GM21515 (cell line): ENCODE measurements around the gene PLEKHD1.
"Not testable (repeated sequence)": the region's sequence is repeated elsewhere in the genome, so short reads cannot be mapped to it uniquely, and the experiment has no call there.

ENCODE experiments used
- ATAC-seq: cut with Tn5 transposase; IDR thresholded peaks from one replicate; pipeline ENCODE4 v1.9.1; 2021; ENCODE audit not compliant: unreplicated experiment

PLEKHD1 gene

GRCh38 chr14:69480136-69480535 lies 4.4 kb upstream of the PLEKHD1 start:
- no peak for ATAC-seq

GRCh38 chr14:69481815-69482568 lies 2.5 kb upstream of the PLEKHD1 start:
- ATAC-seq, result peak; percentile 96

- no peak for ATAC-seq
Observed at GRCh38 chr14:69483765-69484443, 624 bp upstream of the PLEKHD1 start.

GRCh38 chr14:69485315-69485660 lies 760 bp downstream of the PLEKHD1 start:
- ATAC-seq, result no peak

GRCh38 chr14:69485701-69486100 lies 1.2 kb downstream of the PLEKHD1 start:
- ATAC-seq, result no peak

GRCh38 chr14:69487226-69487625 lies 2.7 kb downstream of the PLEKHD1 start:
- ATAC-seq, result no peak

- no peak for ATAC-seq
Observed at GRCh38 chr14:69487771-69488170, 3.2 kb downstream of the PLEKHD1 start.

GRCh38 chr14:69489495-69489894 lies 5.0 kb downstream of the PLEKHD1 start:
- ATAC-seq, result no peak

- ATAC-seq, result no peak
Observed at GRCh38 chr14:69490219-69490918, 5.8 kb downstream of the PLEKHD1 start.

GRCh38 chr14:69491193-69491592 lies 6.7 kb downstream of the PLEKHD1 start:
- ATAC-seq, result no peak

GRCh38 chr14:69493038-69493437 lies 8.5 kb downstream of the PLEKHD1 start:
- ATAC-seq, result no peak

GRCh38 chr14:69493791-69494190 lies 9.3 kb downstream of the PLEKHD1 start:
- no peak for ATAC-seq

GRCh38 chr14:69495341-69495921 lies 10.9 kb downstream of the PLEKHD1 start:
- no peak for ATAC-seq

- not testable (repeated sequence) for ATAC-seq
Observed at GRCh38 chr14:69497866-69498265, 13.3 kb downstream of the PLEKHD1 start.

- not testable (repeated sequence) for ATAC-seq
Observed at GRCh38 chr14:69498286-69498685, 13.8 kb downstream of the PLEKHD1 start.

GRCh38 chr14:69499436-69499835 lies 14.9 kb downstream of the PLEKHD1 start:
- ATAC-seq, result no peak

- no peak for ATAC-seq
Observed at GRCh38 chr14:69500096-69500495, 15.6 kb downstream of the PLEKHD1 start.

GRCh38 chr14:69500736-69501135 lies 16.2 kb downstream of the PLEKHD1 start:
- ATAC-seq, result no peak

GRCh38 chr14:69501423-69501838 lies 16.9 kb downstream of the PLEKHD1 start:
- ATAC-seq, result no peak

GRCh38 chr14:69504775-69505174 lies 20.2 kb downstream of the PLEKHD1 start:
- no peak for ATAC-seq

GRCh38 chr14:69505338-69506240 lies 21.1 kb downstream of the PLEKHD1 start:
- no peak for ATAC-seq
